GM12801 (cell line): ENCODE data around the gene CYP2C18.

Experiments
- CTCF ChIP-seq: IDR thresholded peaks from one replicate; pipeline ENCODE4 v1.5.1; 2011; ENCODE audit warnings: control low read depth; ENCODE audit not compliant: insufficient read length; ENCODE audit errors: extremely low read depth

The CYP2C18 gene

DNA sequence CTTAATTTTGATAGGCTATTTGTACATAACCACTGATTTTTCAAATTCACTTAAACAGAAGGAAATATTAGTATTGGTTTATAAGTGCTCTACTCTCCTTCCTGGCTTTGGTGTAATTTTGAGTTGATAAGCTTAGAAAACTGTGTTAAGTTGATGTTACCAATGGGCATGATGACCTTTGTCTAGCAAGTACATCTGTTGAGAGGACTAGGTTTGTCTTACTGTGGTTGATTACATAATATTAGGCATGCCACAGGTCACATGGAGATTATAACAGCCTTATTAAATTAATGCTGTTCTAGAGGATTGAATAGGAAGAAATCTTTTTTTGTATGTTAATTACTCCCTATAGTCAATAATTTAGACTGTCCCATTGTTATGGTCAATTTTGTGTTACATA lies 27.0 kb downstream of the CYP2C18 start:
- no peak for TF ChIP-seq CTCF

DNA sequence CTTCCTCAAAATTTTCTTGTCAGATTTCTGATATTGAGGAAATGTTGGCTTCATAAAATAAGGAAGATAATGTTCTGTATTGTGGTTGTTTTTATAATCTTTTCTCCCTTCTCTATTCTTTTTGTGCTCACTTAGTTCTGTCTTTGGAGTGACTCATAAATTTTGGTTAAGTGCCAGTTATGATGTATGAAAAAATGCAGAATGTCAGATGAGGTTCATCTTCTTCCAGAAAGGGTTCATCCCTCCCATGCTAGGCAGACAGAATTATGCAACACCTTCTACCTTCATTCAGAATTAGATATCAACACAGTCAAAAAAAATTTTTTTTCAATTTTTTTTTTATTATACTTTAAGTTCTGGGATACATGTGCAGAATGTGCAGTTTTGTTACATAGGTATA lies 42.3 kb downstream of the CYP2C18 start:
- no peak for TF ChIP-seq CTCF

DNA sequence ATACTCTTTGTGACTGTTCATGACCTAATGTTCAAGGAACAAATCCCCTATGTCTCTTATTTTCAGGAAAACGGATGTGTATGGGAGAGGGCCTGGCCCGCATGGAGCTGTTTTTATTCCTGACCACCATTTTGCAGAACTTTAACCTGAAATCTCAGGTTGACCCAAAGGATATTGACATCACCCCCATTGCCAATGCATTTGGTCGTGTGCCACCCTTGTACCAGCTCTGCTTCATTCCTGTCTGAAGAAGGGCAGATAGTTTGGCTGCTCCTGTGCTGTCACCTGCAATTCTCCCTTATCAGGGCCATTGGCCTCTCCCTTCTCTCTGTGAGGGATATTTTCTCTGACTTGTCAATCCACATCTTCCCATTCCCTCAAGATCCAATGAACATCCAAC lies 51.7 kb downstream of the CYP2C18 start:
- no peak for TF ChIP-seq CTCF

DNA sequence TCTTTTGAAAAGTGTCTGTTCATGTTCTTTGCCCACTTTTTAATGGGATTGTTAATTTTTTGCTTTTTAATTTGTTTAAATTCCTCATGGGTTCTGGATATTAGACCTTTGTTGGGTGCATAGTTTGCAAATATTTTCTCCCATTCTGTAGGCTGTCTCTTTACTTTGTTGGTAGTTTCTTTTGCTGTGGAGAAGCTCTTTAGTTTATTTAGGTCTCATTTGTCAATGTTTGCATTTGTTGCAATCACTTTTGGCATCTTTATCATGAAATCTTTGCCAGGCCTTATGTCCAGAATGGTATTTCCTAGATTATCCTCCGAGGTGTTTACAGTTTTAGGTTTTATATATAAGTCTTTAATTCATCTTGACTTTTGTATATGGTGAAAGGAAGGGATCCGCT lies 55.1 kb downstream of the CYP2C18 start:
- no peak for TF ChIP-seq CTCF

GRCh38 chr10:94747137-94747536 lies 63.6 kb downstream of the CYP2C18 start:
- no peak for TF ChIP-seq CTCF

GRCh38 chr10:94747838-94748237 lies 64.3 kb downstream of the CYP2C18 start:
- no peak for TF ChIP-seq CTCF

DNA sequence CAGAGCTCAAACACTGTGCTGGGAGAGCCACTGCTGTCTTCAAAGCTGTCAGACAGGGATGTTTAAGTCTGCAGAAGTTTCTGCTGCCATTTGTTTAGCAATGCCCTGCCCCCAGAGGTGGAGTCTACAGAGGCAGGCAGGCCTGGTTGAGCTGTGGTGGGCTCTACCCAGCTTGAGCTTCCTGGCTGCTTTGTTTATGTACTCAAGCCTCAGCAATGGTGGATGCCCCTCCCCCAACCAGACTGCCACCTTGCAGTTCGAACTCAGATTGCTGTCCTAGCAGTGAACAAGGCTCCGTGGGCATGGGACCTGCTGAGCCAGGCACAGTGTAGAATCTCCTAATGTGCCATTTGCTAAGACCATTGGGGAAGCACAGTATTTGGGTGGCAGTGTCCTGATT lies 74.4 kb downstream of the CYP2C18 start:
- TF ChIP-seq CTCF, result no peak
